OCI-LY7 (cell line): ENCODE data around the gene ITGA7. TPM values are rescaled to one million over a fixed set of nuclear protein-coding genes. Genes with fewer than 3 reads are reported as not detected.
A peak's percentile ranks its signal among the peaks of the same experiment; 100 is the strongest.
"Not testable (repeated sequence)": the region's sequence is repeated elsewhere in the genome, so short reads cannot be mapped to it uniquely, and the experiment has no call there.

ENCODE experiments used
- BruUV-seq: library from RNA; stranded (reverse); fragments of 400-500 nt; replicated peaks from 2 replicates; lab custom pipeline; 2021; lab: Mats Ljungman, UMichigan
- CTCF ChIA-PET: fragments of 300-600 bp; sonication (Branson Sonifier 250); formaldehyde crosslinking; loops from one replicate; lab custom pipeline; 2022; ENCODE audit warnings: antibody characterized with exemption; ENCODE audit not compliant: unreplicated experiment; lab: Charles Lee
- POLR2A ChIA-PET: fragments of 300-600 bp; sonication (Branson Sonifier 250); formaldehyde crosslinking; loops from one replicate; lab custom pipeline; 2022; ENCODE audit warnings: antibody characterized with exemption; lab: Charles Lee
- DNase-seq: peaks from one replicate; pipeline ENCODE4 v3.0.0-alpha.2; 2015; ENCODE audit warnings: low spot score
- H2AFZ ChIP-seq: fragments of 200-600 bp; sonication (generic), shearing (Covaris generic); 2 replicates; pipeline ENCODE4 v1.6.1; 2014; ENCODE audit warnings: mild to moderate bottlenecking, antibody characterized with exemption, low read length, moderate library complexity
- H3K27ac ChIP-seq: fragments of 200-600 bp; sonication (generic); 2 replicates; pipeline ENCODE4 v1.5.1; 2014; ENCODE audit warnings: mixed run types, low read depth, mild to moderate bottlenecking, moderate library complexity, low read length, inconsistent platforms; ENCODE audit not compliant: poor library complexity, severe bottlenecking
- H3K36me3 ChIP-seq: fragments of 200-600 bp; sonication (generic); 2 replicates; pipeline ENCODE4 v1.6.1; 2014; ENCODE audit warnings: mild to moderate bottlenecking, antibody characterized with exemption, low read length, moderate library complexity, mixed read lengths; ENCODE audit not compliant: insufficient read depth
- H3K4me1 ChIP-seq: fragments of 200-600 bp; sonication (generic); 2 replicates; pipeline ENCODE4 v1.5.1; 2014; ENCODE audit warnings: mild to moderate bottlenecking, low read length; ENCODE audit not compliant: insufficient read depth, poor library complexity, severe bottlenecking
- H3K4me2 ChIP-seq: fragments of 200-600 bp; sonication (generic); 2 replicates; pipeline ENCODE4 v1.6.1; 2014; ENCODE audit warnings: mild to moderate bottlenecking, low read length
- H3K4me3 ChIP-seq: fragments of 200-600 bp; sonication (generic); 2 replicates; pipeline ENCODE4 v1.5.1; 2014; ENCODE audit warnings: mild to moderate bottlenecking, low read depth, low read length; ENCODE audit not compliant: poor library complexity, severe bottlenecking
- H3K79me2 ChIP-seq: fragments of 200-600 bp; sonication (generic); 2 replicates; pipeline ENCODE4 v1.6.1; 2016; ENCODE audit warnings: low read depth, mild to moderate bottlenecking, low read length, moderate library complexity, mixed read lengths; ENCODE audit not compliant: insufficient read depth
- H3K9me2 ChIP-seq: fragments of 200-600 bp; sonication (generic); 2 replicates; pipeline ENCODE4 v1.6.1; 2016; ENCODE audit warnings: mild to moderate bottlenecking, low read length, mixed read lengths; ENCODE audit not compliant: insufficient read depth
- H3K9me3 ChIP-seq: fragments of 200-600 bp; sonication (generic); 2 replicates; pipeline ENCODE4 v1.6.1; 2014; ENCODE audit warnings: mild to moderate bottlenecking, mixed run types, low read length, mixed read lengths
- H4K20me1 ChIP-seq: fragments of 200-600 bp; sonication (generic); 2 replicates; pipeline ENCODE4 v1.6.1; 2014; ENCODE audit warnings: mild to moderate bottlenecking, antibody characterized with exemption, low read length, moderate library complexity, mixed read lengths; ENCODE audit not compliant: insufficient read depth
- CTCF ChIP-seq: fragments of 200-600 bp; sonication (generic); conservative IDR thresholded peaks from 2 replicates; pipeline ENCODE4 v1.5.1; 2014; ENCODE audit warnings: mild to moderate bottlenecking, antibody characterized with exemption, low read length, moderate library complexity, mixed read lengths
- EZH2phosphoT487 ChIP-seq: fragments of 200-600 bp; sonication (generic); IDR thresholded peaks from 2 replicates; pipeline ENCODE4 v1.6.1; 2018; ENCODE audit warnings: low read depth, borderline replicate concordance, mild to moderate bottlenecking, mixed run types, antibody characterized with exemption, low read length, moderate library complexity, mixed read lengths
- intact Hi-C: fragments of 100-400 bp; cut with micrococcal nuclease; formaldehyde crosslinking; loops from one replicate; pipeline ENCODE4 v1.10.0; 2022; ENCODE audit not compliant: unreplicated experiment
- total RNA-seq, 2 experiments: library from RNA; depleted of rRNA in 1 of 2; stranded (reverse); fragments of >200 nt in 1 of 2; shearing (Covaris generic) in 1 of 2; gene quantifications; 2 replicates each; pipeline ENCODE4 v1.2.3, GENCODE V29; 2014 to 2022

The ITGA7 gene
- total RNA-seq, 2 experiments from 2014 or later = 1.5 to 4.0 TPM

GRCh38 chr12:55651299-55651683 lies 56.4 kb downstream of the ITGA7 start:
- no TSS peak for BruUV-seq
- H2AFZ ChIP-seq = no peak overlapping the region
- TF ChIP-seq CTCF (no peak), EZH2phosphoT487 (no peak)

GRCh38 chr12:55650620-55651298 lies 56.9 kb downstream of the ITGA7 start:
- H4K20me1 ChIP-seq, H2AFZ ChIP-seq, CTCF ChIA-PET, H3K9me3 ChIP-seq, H3K27ac ChIP-seq, H3K36me3 ChIP-seq, H3K4me2 ChIP-seq, POLR2A ChIA-PET, H3K9me2 ChIP-seq, DNase-seq, H3K4me1 ChIP-seq, BruUV-seq, intact Hi-C loops, H3K79me2 ChIP-seq, H3K4me3 ChIP-seq: not testable (repeated sequence)

More at GRCh38 chr12:55651299-55651683, 56.4 kb downstream of the ITGA7 start:
- Histone ChIP-seq H3K36me3 (no peaks in the 10 kb centered on the region), H3K4me3 (no peak overlapping the region), H3K9me2 (no peaks in the 10 kb centered on the region), H3K9me3 (0 out of 2 replicates have a peak, but pooled peaks cover 8% of the 10 kb centered on the region), H3K79me2 (no peaks in the 10 kb centered on the region), H3K4me1 (peaks cover 3% of the 10 kb centered on the region), H3K27ac (no peak overlapping the region), H3K4me2 (no peak overlapping the region), H4K20me1 (no peaks in the 10 kb centered on the region)
- no peak for DNase-seq
- CTCF ChIA-PET = no interaction called here
- intact Hi-C loops = no loop called here
- POLR2A ChIA-PET = no interaction called here

GRCh38 chr12:55647027-55647426 lies 60.7 kb downstream of the ITGA7 start:
- H4K20me1 ChIP-seq = no peaks in the 10 kb centered on the region
- H3K9me3 ChIP-seq = 0 out of 2 replicates have a peak, but pooled peaks cover 4% of the 10 kb centered on the region
- no peaks in the 10 kb centered on the region for H3K36me3 ChIP-seq
- no peak for DNase-seq
- ChIA-PET CTCF (no interaction called here), POLR2A (no interaction called here)
- no peak overlapping the region for H3K27ac ChIP-seq
- no peak for TF ChIP-seq CTCF
- TF ChIP-seq EZH2phosphoT487 = no peak
- no peaks in the 10 kb centered on the region for H3K79me2 ChIP-seq
- no TSS peak for BruUV-seq
- peak overlapping the region; percentile 85; the same call in 1 of the 2 replicates for H2AFZ ChIP-seq
- no peaks in the 10 kb centered on the region for H3K9me2 ChIP-seq
- no peak overlapping the region for H3K4me3 ChIP-seq
- H3K4me2 ChIP-seq = no peak overlapping the region
- H3K4me1 ChIP-seq = peaks cover 16% of the 10 kb centered on the region
- intact Hi-C loops = loop anchor here (10.0 kb wide), 1 partner anchor 662 kb away; the partner anchor contains the start of gene TESPA1
